Naive B cell (primary cell): ENCODE measurements around the gene TM7SF2. TPM values are rescaled to one million over a fixed set of nuclear protein-coding genes. Genes with fewer than 3 reads are reported as not detected.
A peak's percentile ranks its signal among the peaks of the same experiment; 100 is the strongest.
"Not testable (repeated sequence)": the region's sequence is repeated elsewhere in the genome, so short reads cannot be mapped to it uniquely, and the experiment has no call there.

Source experiments
- ATAC-seq, 2 donors: fragments of 150-1000 bp; cut with Tn5 transposase; 2 replicates each; pipeline ENCODE4 v1.10.0; 2021; ENCODE audit warnings: low read depth in 2 of 2, mild to moderate bottlenecking in 2 of 2, moderate library complexity in 2 of 2
- DNase-seq: peaks from one replicate; pipeline ENCODE4 v3.0.0; 2022
- H3K27ac Mint-ChIP-seq, 6 donors: one replicate each; pipeline ENCODE4 v1.8.0; 2020 to 2022; ENCODE audit warnings: mild to moderate bottlenecking in 6 of 6, mixed read lengths in 6 of 6, moderate library complexity in 5 of 6, inconsistent platforms in 2 of 6
- H3K27me3 Mint-ChIP-seq, 3 donors: one replicate each; pipeline ENCODE4 v1.8.0; 2021 to 2022; ENCODE audit warnings: mixed read lengths in 3 of 3, mild to moderate bottlenecking in 1 of 3
- H3K36me3 Mint-ChIP-seq, 2 donors: one replicate each; pipeline ENCODE4 v1.8.0; 2020 to 2022; ENCODE audit warnings: mixed read lengths in 2 of 2, inconsistent platforms in 1 of 2, mild to moderate bottlenecking in 1 of 2
- H3K4me1 Mint-ChIP-seq, 3 donors: one replicate each; pipeline ENCODE4 v1.8.0; 2020 to 2022; ENCODE audit warnings: mixed read lengths in 3 of 3, inconsistent platforms in 1 of 3, mild to moderate bottlenecking in 1 of 3, moderate library complexity in 1 of 3
- H3K4me3 Mint-ChIP-seq, 8 donors: one replicate each; pipeline ENCODE4 v1.8.0; 2020 to 2022; ENCODE audit warnings: mild to moderate bottlenecking in 8 of 8, mixed read lengths in 8 of 8, moderate library complexity in 8 of 8, inconsistent platforms in 2 of 8
- H3K9me3 Mint-ChIP-seq, 7 donors: one replicate each; pipeline ENCODE4 v1.8.0; 2020 to 2022; ENCODE audit warnings: mixed read lengths in 7 of 7, mild to moderate bottlenecking in 5 of 7, inconsistent platforms in 2 of 7, moderate library complexity in 1 of 7
- polyA plus RNA-seq, 6 donors: library from polyadenylated mRNA; unstranded; fragments of 300-500 nt; fragmentation: Illumina TruSeq; gene quantifications; one replicate each; pipeline ENCODE4 v1.2.3, GENCODE V29; 2021; ENCODE audit warnings: low read depth in 6 of 6

Gene TM7SF2
- polyA plus RNA-seq, 6 donors from 2014 or later: 11.6 to 18.4 (median 15.0) TPM

DNA sequence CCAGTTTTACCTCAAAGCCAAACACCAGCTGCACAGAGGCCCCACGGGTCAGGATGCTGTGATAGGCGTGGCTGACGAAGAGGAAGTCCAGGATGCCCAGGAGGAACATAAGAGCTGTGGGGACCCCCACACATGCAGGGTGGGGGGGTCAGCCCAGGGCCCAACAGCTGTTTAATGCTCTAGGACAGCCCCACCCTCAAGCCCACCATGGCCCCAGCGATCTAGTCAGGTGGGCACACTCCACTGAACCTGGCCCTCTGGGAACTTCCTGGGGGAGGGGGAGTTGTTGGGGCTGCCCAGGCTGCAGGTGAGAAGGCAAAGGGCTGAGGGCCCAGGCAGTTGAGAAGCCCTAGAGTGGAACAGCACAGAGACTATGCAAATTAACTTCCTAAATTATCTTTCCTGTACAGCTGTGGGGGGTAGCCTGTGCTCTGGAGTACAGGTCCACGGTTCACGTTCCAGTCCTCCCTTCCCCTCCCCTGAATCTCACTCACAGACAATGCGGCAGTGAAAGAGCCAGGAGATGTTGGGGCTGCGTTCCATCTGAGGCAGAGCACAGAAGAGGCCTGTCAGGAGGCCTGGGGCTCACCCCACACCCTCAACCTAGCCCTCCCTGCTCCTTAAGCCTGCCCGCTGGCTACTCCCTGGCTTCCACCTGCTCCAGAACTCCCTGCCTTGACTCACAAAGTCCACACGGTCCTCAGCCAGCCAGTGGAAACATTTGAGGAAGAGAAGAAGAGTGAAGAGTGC lies 20.7 kb downstream of the TM7SF2 start:
- Mint-ChIP-seq H3K4me1 (peaks cover 56 to 74% (median 68%) of the 10 kb centered on the region in 3 donors), H3K4me3 (peak overlapping the region; percentile 91 to 100 (median 99)), H3K36me3 (peaks cover 6 to 27% of the 10 kb centered on the region in 2 donors), H3K27ac (peak overlapping the region; percentile 97 to 100 (median 99)), H3K27me3 (no peaks in the 10 kb centered on the region), H3K9me3 (no peaks in the 10 kb centered on the region)
- DNase-seq (peak; percentile 83), ATAC-seq (peak; percentile 55 to 57)

GRCh38 chr11:65132988-65133700 lies 21.5 kb downstream of the TM7SF2 start:
- Mint-ChIP-seq H3K4me1 (peaks cover 55 to 77% (median 71%) of the 10 kb centered on the region in 3 donors), H3K36me3 (peaks cover 6 to 27% of the 10 kb centered on the region in 2 donors), H3K27ac (peak overlapping the region; percentile 97 to 100 (median 99)), H3K27me3 (no peaks in the 10 kb centered on the region), H3K4me3 (peak overlapping the region; percentile 91 to 100 (median 99)), H3K9me3 (no peaks in the 10 kb centered on the region)
- DNase-seq: peak; percentile 68
- no peak for ATAC-seq

DNA sequence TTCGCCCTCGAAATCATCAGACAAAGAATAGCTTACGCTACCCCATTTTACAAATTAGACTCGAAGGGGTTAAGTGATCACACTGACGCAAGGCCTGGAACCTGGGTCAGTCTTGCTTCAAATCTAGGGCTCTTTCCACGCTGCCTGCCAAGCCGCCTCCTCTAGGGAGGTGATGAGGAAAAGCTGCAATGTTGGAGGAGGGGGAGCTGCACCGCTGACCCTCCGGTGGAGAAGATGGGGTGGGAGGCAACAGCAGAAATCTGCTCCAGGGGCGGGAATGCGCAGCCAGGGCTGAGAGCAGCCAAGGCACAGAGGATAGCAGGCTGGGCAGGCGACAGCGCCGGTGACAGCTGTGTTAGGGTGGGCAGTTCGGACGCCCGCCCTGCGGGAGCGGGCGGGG lies 22.1 kb downstream of the TM7SF2 start:
- Mint-ChIP-seq H3K27ac (peak overlapping the region; percentile 97 to 100 (median 99)), H3K36me3 (peaks cover 6 to 27% of the 10 kb centered on the region in 2 donors), H3K27me3 (no peaks in the 10 kb centered on the region), H3K9me3 (no peaks in the 10 kb centered on the region), H3K4me3 (peak overlapping the region; percentile 91 to 100 (median 99)), H3K4me1 (peaks cover 55 to 72% (median 71%) of the 10 kb centered on the region in 3 donors)
- ATAC-seq (no peak), DNase-seq (no peak)

- H3K27ac Mint-ChIP-seq: peak within 1 kb of the TSS; percentile 97 to 100 (median 100)
- H3K4me3 Mint-ChIP-seq: peak within 1 kb of the TSS; percentile 91 to 100 (median 99)
- peaks cover 55 to 70% (median 67%) of the 10 kb centered on the region in 3 donors for H3K4me1 Mint-ChIP-seq
- ATAC-seq (peak; percentile 67), DNase-seq (peak; percentile 93)
- H3K36me3 Mint-ChIP-seq: peaks cover 6 to 27% of the 10 kb centered on the region in 2 donors
- H3K27me3 Mint-ChIP-seq: no peaks in the 10 kb centered on the region
- no peaks in the 10 kb centered on the region for H3K9me3 Mint-ChIP-seq
Measured at GRCh38 chr11:65134240-65134951, 22.7 kb downstream of the TM7SF2 start, which contains the start of gene SYVN1. Gene SYVN1, minus strand, starts transcription at chr11:65134519. Its CDS starts 918 bp downstream, at chr11:65133601.

- Mint-ChIP-seq H3K4me1 (peaks cover 52 to 63% (median 60%) of the 10 kb centered on the region in 3 donors), H3K4me3 (peak overlapping the region; percentile 91 to 100 (median 99)), H3K27me3 (no peaks in the 10 kb centered on the region), H3K36me3 (peaks cover 6 to 27% of the 10 kb centered on the region in 2 donors), H3K27ac (peak overlapping the region; percentile 97 to 100 (median 100)), H3K9me3 (no peaks in the 10 kb centered on the region)
- ATAC-seq: peak; percentile 73 to 75
- DNase-seq: peak; percentile 90
Measured at GRCh38 chr11:65134952-65135632, 23.4 kb downstream of the TM7SF2 start.

- Mint-ChIP-seq H3K4me3 (peak overlapping the region; percentile 91 to 100 (median 99)), H3K9me3 (no peaks in the 10 kb centered on the region), H3K27me3 (no peaks in the 10 kb centered on the region), H3K27ac (peak overlapping the region in 5 of 6 donors; percentile 97 to 100 (median 99)), H3K4me1 (peaks cover 48 to 57% (median 55%) of the 10 kb centered on the region in 3 donors), H3K36me3 (peaks cover 6 to 27% of the 10 kb centered on the region in 2 donors)
- DNase-seq (no peak), ATAC-seq (no peak)
Measured at GRCh38 chr11:65135633-65136145, 24.0 kb downstream of the TM7SF2 start.

GRCh38 chr11:65136515-65137096 lies 24.9 kb downstream of the TM7SF2 start:
- Mint-ChIP-seq H3K4me3 (peak overlapping the region in 6 of 8 donors; percentile 47 to 100 (median 94)), H3K27me3 (no peaks in the 10 kb centered on the region)

GRCh38 chr11:65141896-65142494 lies 30.3 kb downstream of the TM7SF2 start:
- Mint-ChIP-seq H3K4me1 (peaks cover 18 to 32% (median 32%) of the 10 kb centered on the region in 3 donors), H3K4me3 (no peak overlapping the region)
- no peak for DNase-seq

More at GRCh38 chr11:65136515-65137096, 24.9 kb downstream of the TM7SF2 start:
- Mint-ChIP-seq H3K27ac (peak overlapping the region in 4 of 6 donors; percentile 5 to 97 (median 88)), H3K4me1 (peaks cover 38 to 50% (median 45%) of the 10 kb centered on the region in 3 donors), H3K36me3 (peaks cover 6 to 27% of the 10 kb centered on the region in 2 donors), H3K9me3 (no peaks in the 10 kb centered on the region)
- no peak for DNase-seq
- no peak for ATAC-seq

DNA sequence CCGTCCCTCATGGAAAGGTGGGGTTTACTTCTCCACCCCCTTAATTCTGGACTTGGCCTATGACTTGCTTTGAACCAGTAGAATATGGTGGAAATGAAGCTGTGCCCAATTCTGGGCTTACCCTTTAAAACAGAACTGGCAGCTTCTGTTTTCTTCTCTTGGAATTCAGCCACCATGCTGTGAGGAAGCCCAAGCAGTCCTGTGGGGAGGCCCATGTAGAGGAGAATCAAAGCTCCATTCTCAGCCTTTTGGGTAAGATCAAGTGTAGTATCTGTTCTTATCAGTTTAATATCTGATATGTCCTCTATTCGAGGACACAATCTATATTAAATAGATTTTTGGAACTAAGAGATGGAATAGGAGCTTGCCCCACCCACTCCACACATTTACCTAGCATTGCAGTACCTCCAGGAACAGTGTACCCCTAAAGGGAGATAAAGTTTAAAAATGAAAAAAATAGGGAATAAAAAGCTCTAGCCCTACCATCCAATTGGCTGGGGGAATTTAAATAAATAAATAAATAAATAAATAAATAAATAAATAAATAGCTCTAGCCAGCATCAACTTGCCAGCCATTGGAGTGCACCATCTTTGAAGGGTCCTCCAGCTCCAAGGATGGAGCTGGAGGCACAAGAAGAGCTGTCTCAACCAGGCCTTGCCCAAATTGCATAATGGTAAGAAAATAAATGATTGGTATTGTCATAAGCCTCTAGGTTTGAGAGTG lies 35.8 kb downstream of the TM7SF2 start:
- DNase-seq (no peak), ATAC-seq (no peak)
- Mint-ChIP-seq H3K9me3 (peaks cover 0 to 3% (median 0%) of the 10 kb centered on the region in 7 donors), H3K36me3 (no peaks in the 10 kb centered on the region), H3K4me3 (no peak overlapping the region), H3K27ac (no peak overlapping the region), H3K27me3 (no peaks in the 10 kb centered on the region), H3K4me1 (peaks cover 31 to 40% (median 39%) of the 10 kb centered on the region in 3 donors)

More at GRCh38 chr11:65141896-65142494, 30.3 kb downstream of the TM7SF2 start:
- Mint-ChIP-seq H3K36me3 (no peaks in the 10 kb centered on the region), H3K9me3 (no peaks in the 10 kb centered on the region), H3K27ac (peak overlapping the region in 1 of 6 donors; percentile 4), H3K27me3 (no peaks in the 10 kb centered on the region)
- ATAC-seq: no peak

DNA sequence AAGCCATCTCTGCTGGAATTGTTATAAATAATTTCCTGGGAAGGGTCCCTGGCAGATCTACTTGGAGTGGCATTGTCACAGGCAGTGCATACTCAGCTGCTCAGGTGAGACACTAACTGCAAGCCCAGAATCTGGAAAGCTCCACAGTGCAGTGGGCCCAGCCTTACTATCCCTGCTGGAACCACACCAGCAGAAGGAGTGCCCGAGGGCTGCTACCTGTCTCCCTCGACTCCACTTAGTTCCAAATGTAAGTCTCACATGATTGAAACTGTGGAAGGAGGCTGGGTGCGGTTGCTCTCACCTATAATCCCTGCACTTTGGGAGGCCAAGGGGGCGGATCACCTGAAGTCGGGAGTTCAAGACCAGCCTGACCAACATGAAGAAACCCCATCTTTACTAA lies 37.0 kb downstream of the TM7SF2 start:
- peaks cover 32 to 44% (median 44%) of the 10 kb centered on the region in 3 donors for H3K4me1 Mint-ChIP-seq
- H3K9me3 Mint-ChIP-seq: peaks cover 0 to 3% (median 0%) of the 10 kb centered on the region in 7 donors
- no peak for ATAC-seq
- no peaks in the 10 kb centered on the region for H3K36me3 Mint-ChIP-seq
- no peak overlapping the region for H3K4me3 Mint-ChIP-seq
- H3K27me3 Mint-ChIP-seq: no peaks in the 10 kb centered on the region
- peak overlapping the region in 2 of 6 donors; percentile 31 to 33 for H3K27ac Mint-ChIP-seq
- DNase-seq: no peak

GRCh38 chr11:65150131-65150508 lies 38.4 kb downstream of the TM7SF2 start:
- not testable (repeated sequence) for H3K9me3 Mint-ChIP-seq, ATAC-seq, H3K27me3 Mint-ChIP-seq, H3K36me3 Mint-ChIP-seq, DNase-seq
- Mint-ChIP-seq H3K4me3 (peak overlapping the region in 1 of 8 donors; percentile 25), H3K4me1 (peaks cover 32 to 44% (median 43%) of the 10 kb centered on the region in 3 donors), H3K27ac (peak overlapping the region in 1 of 6 donors; percentile 37)
